Activated CD4-positive, alpha-beta T cell treated with anti-CD3 and anti-CD28 coated beads, Interleukin-2, amount 50 U/mL, for 16 hours (primary cell): ENCODE data around the gene C14orf119.
A peak's percentile ranks its signal among the peaks of the same experiment; 100 is the strongest.

ENCODE experiments used
- DNase-seq: peaks from one replicate; pipeline ENCODE4 v3.0.0-alpha.2; 2020

The C14orf119 gene

GRCh38 chr14:23062002-23062401, 33.3 kb upstream of the C14orf119 start:
- no peak for DNase-seq

- DNase-seq, result no peak
Observed at GRCh38 chr14:23063601-23064000, 31.7 kb upstream of the C14orf119 start.

- no peak for DNase-seq
Observed at GRCh38 chr14:23066368-23066767, 28.9 kb upstream of the C14orf119 start.

DNA sequence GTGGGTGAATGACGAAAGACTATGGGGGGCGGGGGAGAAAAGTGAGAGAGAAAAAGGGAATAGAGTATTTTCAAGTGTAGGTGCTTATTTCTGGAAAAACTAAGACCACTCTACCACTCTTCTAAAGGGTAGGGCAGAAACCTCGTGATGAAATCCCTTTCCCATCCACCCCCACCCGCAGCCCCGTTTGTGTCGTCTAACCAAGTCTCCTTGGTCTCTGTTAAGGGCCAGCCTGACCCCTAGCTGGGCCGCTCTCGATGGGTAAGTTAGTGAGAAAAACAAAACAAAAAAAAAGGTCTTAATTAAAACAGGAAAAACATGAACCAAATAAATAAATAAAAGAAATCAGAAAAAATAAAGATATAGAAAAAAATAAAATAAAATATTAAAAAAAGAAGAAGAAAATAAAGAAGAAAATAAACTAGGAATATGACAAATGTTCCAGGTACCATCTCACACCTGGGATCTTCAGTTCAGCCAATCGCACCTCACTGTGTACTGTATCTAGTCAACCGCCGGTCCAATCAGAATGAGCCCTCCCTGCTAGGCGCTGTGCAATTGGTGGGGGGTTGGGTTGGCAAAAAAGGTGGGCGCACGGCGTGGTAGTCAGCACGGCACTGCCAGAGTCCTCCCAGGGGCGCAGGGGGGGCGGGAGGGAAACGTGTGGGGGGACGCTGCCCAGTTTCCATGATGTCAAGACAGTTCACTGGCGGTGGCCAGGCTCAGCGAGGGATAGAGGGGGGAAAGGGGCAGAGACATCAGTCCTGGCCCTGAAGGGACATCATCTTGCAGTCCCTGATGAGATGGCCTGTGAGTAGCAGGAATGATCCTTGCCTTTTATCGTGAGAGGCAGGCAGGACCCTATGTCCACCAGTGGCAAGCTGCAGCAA, 28.2 kb upstream of the C14orf119 start:
- no peak for DNase-seq

DNA sequence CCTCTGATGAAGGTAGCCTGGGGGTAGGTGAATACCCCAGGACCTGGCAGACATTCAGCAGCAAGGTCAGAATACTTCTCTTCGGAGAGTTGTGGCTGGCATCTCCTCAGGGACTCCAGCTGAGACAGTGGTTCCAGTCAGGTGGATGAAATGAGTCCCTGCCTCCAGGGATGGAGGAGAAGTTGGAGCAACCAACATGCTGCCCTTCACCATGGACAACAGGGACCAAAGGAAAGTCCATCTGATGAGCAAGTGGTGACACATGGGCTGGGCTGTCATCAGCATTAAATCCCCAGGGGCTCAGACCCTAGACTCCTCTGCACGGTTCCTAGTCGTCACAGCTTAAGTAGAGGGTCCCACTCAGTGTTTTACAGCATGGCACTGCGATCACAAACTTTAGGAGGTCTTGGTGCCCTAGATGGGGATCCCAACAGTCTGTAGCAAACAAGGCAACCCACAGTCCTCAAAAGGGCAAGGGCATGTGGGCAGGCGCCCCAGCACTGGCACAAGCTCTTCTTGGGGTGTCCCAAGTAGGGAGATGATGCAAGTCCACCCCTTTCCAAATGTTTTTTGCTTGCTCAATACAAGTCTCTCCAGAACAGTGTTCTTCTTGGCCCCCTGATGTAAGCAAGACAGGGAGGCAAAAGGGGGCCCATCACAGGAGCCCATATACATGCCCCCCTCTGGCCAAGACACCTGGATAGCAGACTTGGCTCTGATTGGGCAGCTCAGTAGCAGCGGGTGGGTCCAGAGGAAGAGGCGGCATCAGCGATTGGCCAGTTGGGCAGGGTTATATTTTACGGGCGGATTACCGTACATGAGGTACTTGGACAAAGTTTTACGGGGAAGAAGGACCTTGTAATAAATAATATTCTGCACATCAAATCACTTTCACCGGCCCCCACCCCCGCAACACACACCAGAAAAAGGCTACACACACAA, 27.2 kb upstream of the C14orf119 start:
- DNase-seq, result no peak

GRCh38 chr14:23068789-23069412, 26.4 kb upstream of the C14orf119 start:
- DNase-seq, result peak; percentile 86

DNA sequence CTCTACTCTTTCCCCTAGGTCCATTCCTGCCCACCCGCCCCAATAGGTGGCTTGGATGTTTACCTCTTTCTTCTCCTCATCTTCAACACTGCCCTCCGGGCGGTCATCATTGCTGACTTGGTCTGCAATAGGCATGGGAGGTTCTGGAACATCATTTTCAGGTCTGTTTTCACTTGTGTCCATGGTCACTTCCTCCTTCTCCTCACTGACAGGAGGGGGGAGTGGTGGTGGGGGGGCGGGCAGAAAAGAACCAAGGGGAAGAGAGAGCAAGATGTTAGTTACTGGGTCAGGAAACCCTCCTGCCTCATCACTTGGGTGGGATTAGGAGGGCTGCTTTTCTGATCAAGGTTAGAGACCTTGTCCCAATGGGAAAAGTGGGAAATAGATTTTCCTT, 25.9 kb upstream of the C14orf119 start:
- no peak for DNase-seq

GRCh38 chr14:23070262-23071129, 24.8 kb upstream of the C14orf119 start:
- DNase-seq, result no peak

DNA sequence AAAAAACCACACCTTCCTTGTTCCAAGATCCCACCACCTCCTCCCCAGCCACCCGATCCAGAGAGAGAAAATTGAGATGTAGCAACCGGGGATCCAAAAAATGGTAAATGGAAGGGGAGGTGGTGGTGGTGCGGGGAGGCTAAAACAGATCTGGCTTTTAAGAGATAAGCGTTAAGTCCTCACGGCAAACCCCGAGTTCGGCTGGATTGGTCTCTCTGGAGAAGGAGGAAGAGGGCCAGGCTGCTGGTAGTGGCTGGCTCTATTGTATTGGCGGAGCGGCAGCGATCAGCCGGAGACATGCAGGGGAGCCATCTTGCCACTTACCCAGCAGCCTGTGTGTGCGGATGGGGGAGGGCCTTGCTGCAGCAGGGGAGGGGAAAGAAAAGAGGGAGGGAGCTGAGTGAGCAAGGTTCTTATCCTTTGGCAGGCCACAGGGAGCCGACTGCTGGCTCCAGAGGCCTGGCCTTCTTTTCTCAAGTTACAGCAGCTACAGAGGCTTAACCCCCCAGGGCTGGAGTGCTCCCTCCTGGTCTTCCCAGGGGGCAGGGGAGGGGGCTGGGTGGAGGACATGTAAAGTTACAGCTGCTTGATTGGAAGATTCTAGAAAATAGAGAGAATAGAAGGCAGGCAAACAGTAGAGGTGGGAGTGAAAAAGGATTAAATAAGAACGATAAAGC, 23.9 kb upstream of the C14orf119 start:
- peak; percentile 90 for DNase-seq

DNA sequence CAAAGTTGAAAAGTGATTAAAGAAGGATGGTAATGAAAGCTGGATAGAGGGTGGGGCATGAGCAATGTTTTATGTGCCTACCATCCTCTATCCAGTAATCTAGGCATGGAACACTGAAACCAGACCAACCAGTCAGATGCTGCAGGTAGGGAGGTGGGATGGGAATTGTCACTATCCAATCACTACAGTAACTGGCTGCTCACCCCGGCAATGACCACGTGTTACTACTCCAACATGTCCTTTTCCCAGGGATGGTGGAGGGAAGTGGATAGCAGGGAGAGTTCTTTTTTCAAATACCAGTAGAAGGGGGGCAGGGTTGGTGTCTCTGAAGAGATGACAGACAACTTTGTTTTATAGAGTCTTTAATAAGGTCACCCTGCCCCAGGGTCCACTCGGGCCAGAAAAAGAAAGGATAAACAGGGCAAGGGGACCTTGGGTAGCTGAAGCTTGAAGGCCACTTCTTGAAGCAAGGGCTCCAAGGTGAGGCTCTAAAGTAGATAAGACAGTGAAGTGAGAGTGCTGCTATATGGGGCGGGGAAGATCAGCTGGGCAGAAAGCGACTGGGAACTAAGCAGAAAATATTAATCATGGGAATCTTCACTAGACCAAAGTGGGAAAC, 23.3 kb upstream of the C14orf119 start:
- DNase-seq, result no peak

- DNase-seq, result no peak
Observed at GRCh38 chr14:23074906-23075305, 20.4 kb upstream of the C14orf119 start.

DNA sequence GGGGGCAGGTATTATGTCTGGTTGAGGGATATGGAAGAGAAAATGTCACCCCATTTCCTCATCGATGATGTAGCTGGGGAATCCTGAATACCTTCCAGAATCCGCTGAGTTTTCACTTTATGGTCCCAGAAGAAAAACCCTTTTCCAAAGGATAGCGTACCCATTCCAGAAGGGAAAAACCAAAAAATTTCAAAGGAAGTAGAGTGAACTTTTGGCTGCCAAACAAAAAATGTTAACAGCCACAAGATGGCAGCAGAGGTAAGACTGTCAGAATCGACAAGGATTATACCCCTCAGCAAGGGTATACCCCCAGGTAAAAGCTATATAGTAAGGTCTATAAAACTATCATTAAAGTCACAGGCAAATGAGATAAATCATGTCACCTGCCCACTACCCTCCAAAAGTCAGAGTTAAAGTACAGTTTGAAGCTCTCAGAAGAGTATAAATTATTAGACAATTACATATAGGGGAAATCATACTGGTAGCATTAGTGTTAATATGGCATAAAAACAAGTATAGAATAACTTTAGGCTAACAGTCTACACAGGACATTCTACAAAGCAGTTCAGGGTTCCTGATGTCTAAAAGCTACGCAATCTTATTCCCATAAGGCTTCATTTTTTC, 18.4 kb upstream of the C14orf119 start:
- DNase-seq, result peak; percentile 44

DNA sequence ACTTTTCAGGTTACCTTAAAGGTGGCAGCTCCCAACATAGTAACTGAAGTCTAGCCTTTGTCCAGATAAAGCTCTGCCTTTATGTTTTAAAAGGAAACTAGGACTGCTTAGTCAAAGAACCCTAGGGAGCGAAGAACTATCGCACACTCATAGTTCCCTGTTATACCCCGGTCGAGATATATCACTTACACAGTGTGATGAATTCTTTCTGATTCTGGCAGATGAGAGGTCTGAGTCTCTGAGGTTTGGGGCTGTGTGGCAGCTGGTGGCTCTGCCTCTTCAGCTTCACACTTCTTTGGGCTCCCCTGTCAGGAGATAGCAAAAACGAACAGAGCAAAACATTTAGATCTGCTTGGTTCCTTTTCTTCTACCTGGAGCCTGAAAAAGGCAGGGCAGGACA, 17.3 kb upstream of the C14orf119 start:
- no peak for DNase-seq

DNA sequence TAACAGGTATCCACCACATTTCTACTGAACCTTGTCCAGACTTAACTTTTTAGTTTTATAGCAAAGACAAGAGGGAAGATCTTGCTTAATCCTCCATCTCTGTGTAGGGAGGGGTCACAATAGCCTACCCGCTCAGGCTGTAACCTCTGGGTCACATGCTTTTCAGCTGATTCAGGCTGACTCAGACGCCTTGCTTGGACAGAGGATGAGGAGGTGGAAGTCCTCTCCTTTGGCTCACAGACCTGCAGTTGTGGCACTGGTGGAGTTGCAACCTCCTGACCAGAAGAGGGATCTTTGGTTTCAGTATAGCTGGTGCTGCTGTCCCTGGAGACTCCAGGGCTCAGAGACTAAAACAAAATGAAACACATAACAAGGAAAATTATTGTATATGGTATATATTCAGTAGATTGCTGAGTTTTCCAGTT, 16.6 kb upstream of the C14orf119 start:
- no peak for DNase-seq

GRCh38 chr14:23079716-23080115, 15.6 kb upstream of the C14orf119 start:
- DNase-seq, result no peak

GRCh38 chr14:23080474-23080873, 14.8 kb upstream of the C14orf119 start:
- DNase-seq, result no peak

DNA sequence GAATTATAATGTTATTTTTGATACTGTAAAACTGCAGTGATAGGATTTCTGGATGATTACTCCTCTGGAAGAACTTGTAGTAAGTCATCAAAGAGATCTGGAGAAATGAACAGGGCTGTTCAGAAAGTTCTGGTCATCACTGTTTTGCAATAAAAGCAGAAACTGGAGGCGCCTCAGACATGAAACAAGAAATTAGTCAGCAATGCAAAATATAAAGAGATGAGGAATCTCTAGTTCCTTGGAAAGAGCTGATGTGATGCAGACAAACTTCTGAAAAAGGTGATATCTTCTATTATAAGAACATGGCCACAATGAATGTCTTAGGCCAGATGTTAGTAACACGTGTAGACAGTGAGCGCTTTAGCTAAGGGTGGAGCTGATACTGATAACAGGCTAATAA, 9.8 kb upstream of the C14orf119 start:
- DNase-seq, result peak; percentile 24

- DNase-seq, result no peak
Observed at GRCh38 chr14:23086565-23086964, 8.7 kb upstream of the C14orf119 start.

DNA sequence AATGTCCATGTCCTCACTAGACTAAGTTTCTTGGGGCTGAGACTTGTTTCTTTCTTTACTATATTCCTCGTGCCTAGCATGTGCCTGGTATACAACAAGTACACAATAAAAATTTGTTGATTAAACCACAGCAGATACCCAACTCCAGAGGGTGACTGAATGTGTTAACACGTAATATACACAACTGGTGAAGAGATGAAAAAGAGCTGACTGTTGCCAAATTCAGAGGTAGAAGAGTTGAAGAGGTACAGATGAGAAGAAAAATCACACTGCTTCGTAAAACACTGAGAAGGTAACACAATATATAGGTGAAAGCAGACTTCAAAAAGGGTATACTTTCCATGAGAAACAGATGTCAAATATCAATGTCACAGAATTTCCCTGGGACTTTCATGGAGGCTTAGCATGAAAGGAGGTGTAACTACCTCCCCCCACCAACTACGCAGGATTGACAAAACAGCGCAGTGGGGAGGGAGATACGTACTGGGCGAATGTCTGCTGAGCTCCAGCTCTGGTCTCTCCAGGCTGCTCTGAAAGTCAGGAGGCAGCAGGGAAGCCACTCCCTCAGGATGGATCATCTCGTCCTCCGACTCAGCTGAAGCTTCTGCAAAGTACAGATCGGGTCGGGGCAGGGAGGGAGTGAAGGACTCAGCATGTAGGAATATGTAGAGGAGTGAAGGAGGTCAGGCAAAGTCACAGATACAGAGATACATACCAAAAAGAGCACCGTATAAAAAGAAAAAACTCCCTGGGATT, 5.6 kb upstream of the C14orf119 start:
- DNase-seq, result no peak

GRCh38 chr14:23090254-23090636, 5.1 kb upstream of the C14orf119 start:
- DNase-seq, result no peak
